IPS-20b (cell line): ENCODE measurements around the gene KCNJ12.
"Not testable (repeated sequence)": the region's sequence is repeated elsewhere in the genome, so short reads cannot be mapped to it uniquely, and the experiment has no call there.

Experiments used
- H3K27ac ChIP-seq: one replicate; pipeline ENCODE4 v1.5.1; 2013; ENCODE audit warnings: low read length
- H3K27me3 ChIP-seq: 2 replicates; pipeline ENCODE4 v1.6.1; 2013; ENCODE audit warnings: mild to moderate bottlenecking, low read length, inconsistent platforms; ENCODE audit not compliant: insufficient read depth
- H3K36me3 ChIP-seq: 2 replicates; pipeline ENCODE4 v1.6.1; 2013; ENCODE audit warnings: low read depth, mild to moderate bottlenecking, inconsistent platforms, low read length, moderate library complexity; ENCODE audit not compliant: insufficient read depth
- H3K4me1 ChIP-seq: 2 replicates; pipeline ENCODE4 v1.6.1; 2013; ENCODE audit warnings: mild to moderate bottlenecking, control low read depth, inconsistent platforms, low read length, moderate library complexity; ENCODE audit not compliant: insufficient read depth
- H3K4me3 ChIP-seq: 2 replicates; pipeline ENCODE4 v1.5.1; 2013; ENCODE audit warnings: mild to moderate bottlenecking, low read length, inconsistent platforms
- H3K9ac ChIP-seq: 2 replicates; pipeline ENCODE4 v1.6.1; 2013; ENCODE audit warnings: low read depth, mild to moderate bottlenecking, inconsistent platforms, low read length, moderate library complexity
- H3K9me3 ChIP-seq: 2 replicates; pipeline ENCODE4 v1.6.1; 2013; ENCODE audit warnings: mild to moderate bottlenecking, low read depth, low read length, inconsistent platforms; ENCODE audit not compliant: insufficient read depth

KCNJ12 gene

DNA sequence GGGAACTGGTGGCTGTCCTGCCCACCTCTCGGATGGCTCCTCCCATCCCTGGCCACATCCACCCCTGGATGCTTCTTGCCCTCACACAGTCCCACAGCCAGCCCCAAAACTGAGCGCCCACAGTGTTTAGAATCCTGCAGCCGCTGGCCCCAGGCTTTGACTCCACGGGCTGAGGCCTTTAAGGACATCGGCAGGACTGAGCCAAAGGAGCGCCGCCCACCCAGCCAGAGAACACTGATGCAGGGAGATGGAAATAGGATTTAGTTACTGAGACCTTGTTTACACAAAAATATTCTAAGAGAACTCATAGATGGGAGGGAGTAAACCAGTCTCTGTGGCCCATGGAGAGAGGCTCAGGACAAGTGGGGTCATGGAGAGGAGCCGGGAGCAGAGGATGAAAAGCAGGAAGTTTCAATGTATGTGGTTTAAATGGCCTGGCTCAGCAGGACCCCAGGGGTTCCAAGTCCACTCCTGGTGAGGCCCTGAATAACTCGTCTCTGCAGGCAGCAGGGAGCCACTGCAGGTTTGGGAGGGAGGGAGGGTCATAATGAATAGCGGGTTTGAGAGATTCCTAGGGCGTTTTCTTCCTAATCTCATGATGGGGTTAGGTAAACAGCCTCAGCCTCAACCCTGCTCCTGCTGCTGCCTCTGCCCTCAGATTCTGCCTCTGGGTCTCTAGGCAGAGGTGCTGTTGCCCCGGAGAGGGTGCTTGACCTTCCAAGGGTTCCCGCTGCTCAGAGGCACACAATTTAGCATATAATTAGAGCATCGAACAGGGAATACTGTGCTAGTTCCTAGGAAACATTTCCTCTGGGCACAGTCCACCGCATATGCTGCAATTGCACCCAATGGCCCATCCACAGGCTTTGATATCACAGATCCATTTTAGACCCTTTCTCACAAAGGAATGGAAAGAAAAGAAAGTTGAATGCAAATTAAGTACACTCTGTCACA lies 61.0 kb downstream of the KCNJ12 start:
- H3K9ac ChIP-seq, H3K4me1 ChIP-seq, H3K4me3 ChIP-seq: not testable (repeated sequence)

GRCh38 chr17:21438316-21439014 lies 62.3 kb downstream of the KCNJ12 start:
- not testable (repeated sequence) for H3K36me3 ChIP-seq, H3K27ac ChIP-seq, H3K4me1 ChIP-seq, H3K9ac ChIP-seq, H3K27me3 ChIP-seq, H3K9me3 ChIP-seq, H3K4me3 ChIP-seq

More for the DNA sequence above, 61.0 kb downstream of the KCNJ12 start:
- H3K27me3 ChIP-seq, H3K27ac ChIP-seq, H3K36me3 ChIP-seq, H3K9me3 ChIP-seq: not testable (repeated sequence)

DNA sequence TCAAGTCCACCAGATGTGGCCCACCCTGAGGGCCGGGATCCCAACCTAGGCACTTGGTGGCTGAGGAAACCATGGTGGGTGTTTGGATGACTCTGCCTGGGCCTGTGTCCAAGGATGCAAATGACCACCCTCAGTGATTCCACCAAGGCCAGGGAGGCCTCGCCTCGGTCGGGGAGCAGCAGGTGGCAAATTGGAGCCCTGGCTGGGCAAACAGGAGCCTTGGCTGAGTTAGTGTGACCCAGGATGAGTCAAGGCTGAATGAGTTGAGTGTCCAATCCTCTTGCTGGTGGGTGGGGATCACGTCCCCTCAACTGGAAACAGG lies 62.8 kb downstream of the KCNJ12 start:
- not testable (repeated sequence) for H3K4me1 ChIP-seq, H3K27me3 ChIP-seq, H3K9ac ChIP-seq, H3K27ac ChIP-seq, H3K36me3 ChIP-seq, H3K9me3 ChIP-seq, H3K4me3 ChIP-seq

GRCh38 chr17:21445091-21445650 lies 69.0 kb downstream of the KCNJ12 start:
- H3K27ac ChIP-seq = no peak overlapping the region
- no peak overlapping the region for H3K4me3 ChIP-seq
- H3K9ac ChIP-seq = no peak overlapping the region
- H3K36me3 ChIP-seq = no peaks in the 10 kb centered on the region
- no peaks in the 10 kb centered on the region for H3K9me3 ChIP-seq
- no peaks in the 10 kb centered on the region for H3K27me3 ChIP-seq
- no peaks in the 10 kb centered on the region for H3K4me1 ChIP-seq

GRCh38 chr17:21447552-21447951 lies 71.4 kb downstream of the KCNJ12 start:
- H3K27me3 ChIP-seq, H3K9me3 ChIP-seq, H3K9ac ChIP-seq, H3K4me1 ChIP-seq, H3K4me3 ChIP-seq, H3K36me3 ChIP-seq, H3K27ac ChIP-seq: not testable (repeated sequence)

- peaks cover 27% of the 10 kb centered on the region for H3K27me3 ChIP-seq
- H3K36me3 ChIP-seq, H3K9ac ChIP-seq, H3K4me3 ChIP-seq, H3K4me1 ChIP-seq, H3K27ac ChIP-seq, H3K9me3 ChIP-seq: not testable (repeated sequence)
Measured at GRCh38 chr17:21449891-21450290, 73.7 kb downstream of the KCNJ12 start.

- Histone ChIP-seq H3K27me3 (peaks cover 27% of the 10 kb centered on the region), H3K9me3 (no peaks in the 10 kb centered on the region), H3K9ac (no peak overlapping the region), H3K4me1 (no peaks in the 10 kb centered on the region), H3K36me3 (no peaks in the 10 kb centered on the region), H3K27ac (no peak overlapping the region), H3K4me3 (no peak overlapping the region)
Measured at GRCh38 chr17:21451975-21452374, 75.8 kb downstream of the KCNJ12 start.

GRCh38 chr17:21452377-21453143 lies 76.4 kb downstream of the KCNJ12 start:
- Histone ChIP-seq H3K4me1 (0 out of 2 replicates have a peak, but pooled peaks cover 3% of the 10 kb centered on the region), H3K36me3 (no peaks in the 10 kb centered on the region), H3K9me3 (no peaks in the 10 kb centered on the region), H3K27me3 (peaks cover 32% of the 10 kb centered on the region), H3K9ac (no peak overlapping the region), H3K4me3 (peak overlapping the region; percentile 51; the same call in 1 of the 2 replicates), H3K27ac (no peak overlapping the region)

- Histone ChIP-seq H3K9ac (no peak overlapping the region), H3K9me3 (no peaks in the 10 kb centered on the region), H3K27me3 (peaks cover 36% of the 10 kb centered on the region), H3K36me3 (no peaks in the 10 kb centered on the region), H3K4me3 (no peak overlapping the region; the same call in 1 of the 2 replicates), H3K4me1 (0 out of 2 replicates have a peak, but pooled peaks cover 3% of the 10 kb centered on the region), H3K27ac (no peak overlapping the region)
Measured at GRCh38 chr17:21453144-21453898, 77.2 kb downstream of the KCNJ12 start.

GRCh38 chr17:21454006-21454405 lies 77.8 kb downstream of the KCNJ12 start:
- not testable (repeated sequence) for H3K9me3 ChIP-seq, H3K4me3 ChIP-seq, H3K9ac ChIP-seq, H3K4me1 ChIP-seq, H3K27ac ChIP-seq, H3K36me3 ChIP-seq
- H3K27me3 ChIP-seq = peaks cover 43% of the 10 kb centered on the region

- H3K36me3 ChIP-seq = no peaks in the 10 kb centered on the region
- H3K9me3 ChIP-seq = no peaks in the 10 kb centered on the region
- H3K4me3 ChIP-seq = no peak overlapping the region
- 0 out of 2 replicates have a peak, but pooled peaks cover 3% of the 10 kb centered on the region for H3K4me1 ChIP-seq
- H3K9ac ChIP-seq = no peak overlapping the region
- H3K27me3 ChIP-seq = peaks cover 44% of the 10 kb centered on the region
- H3K27ac ChIP-seq = no peak overlapping the region
Measured at GRCh38 chr17:21454441-21454840, 78.3 kb downstream of the KCNJ12 start.
